Upper lobe of right lung (tissue), 1 donor: ENCODE measurements around the gene NEK4. TPM values are rescaled to one million over a fixed set of nuclear protein-coding genes. Genes with fewer than 3 reads are reported as not detected.

Experiments
- ATAC-seq: fragments of 200-7000 bp; cut with Tn5 transposase; one replicate; pipeline ENCODE4 v1.9.1; 2020; ENCODE audit warnings: mild to moderate bottlenecking, moderate library complexity
- DNase-seq: peaks from one replicate; pipeline ENCODE4 v3.0.0-alpha.2; 2020
- H3K27ac ChIP-seq: fragments of 200-600 bp; one replicate; pipeline ENCODE4 v1.8.0; 2022
- H3K27me3 ChIP-seq: fragments of 200-600 bp; one replicate; pipeline ENCODE4 v1.8.0; 2022; ENCODE audit warnings: mild to moderate bottlenecking
- H3K36me3 ChIP-seq: fragments of 200-600 bp; one replicate; pipeline ENCODE4 v1.8.0; 2022
- H3K4me1 ChIP-seq: fragments of 200-600 bp; one replicate; pipeline ENCODE4 v1.8.0; 2022
- H3K4me3 ChIP-seq: fragments of 200-600 bp; one replicate; pipeline ENCODE4 v1.8.0; 2022; ENCODE audit warnings: mild to moderate bottlenecking
- H3K9me3 ChIP-seq: fragments of 200-600 bp; one replicate; pipeline ENCODE4 v1.8.0; 2022
- intact Hi-C: fragments of 100-400 bp; cut with DNase I; formaldehyde crosslinking; loops from one replicate; pipeline ENCODE4 v1.11.0; 2022
- total RNA-seq: library from RNA; stranded (reverse); fragmentation: NEBNext Ultra II Directional; extraction: Animal tissue kit (Norgen Biotek cat#: 25700); gene quantifications from one replicate; pipeline ENCODE4 v1.2.1, GENCODE V29; 2021
- TF ChIP-seq, protein P1 (sequence below): fragments of 200-600 bp; IDR thresholded peaks from one replicate; pipeline ENCODE4 v1.8.0; 2022; ENCODE audit warnings: antibody characterized with exemption
- donor health status: DM: no; HTN: yes; CAD: no; lungs with severe emphysema.

Gene NEK4
- total RNA-seq, 1 donor from 2014 or later: 27.2 TPM

GRCh38 chr3:52792961-52793695 lies 22.4 kb upstream of the NEK4 start:
- no peaks in the 10 kb centered on the region for H3K9me3 ChIP-seq
- DNase-seq: no peak
- ATAC-seq: no peak
- H3K27me3 ChIP-seq: no peaks in the 10 kb centered on the region
- no peaks in the 10 kb centered on the region for H3K4me1 ChIP-seq
- H3K27ac ChIP-seq: no peak overlapping the region
- H3K36me3 ChIP-seq: no peaks in the 10 kb centered on the region
- intact Hi-C loops: no loop called here
- H3K4me3 ChIP-seq: no peak overlapping the region
- TF ChIP-seq, protein P1, sequence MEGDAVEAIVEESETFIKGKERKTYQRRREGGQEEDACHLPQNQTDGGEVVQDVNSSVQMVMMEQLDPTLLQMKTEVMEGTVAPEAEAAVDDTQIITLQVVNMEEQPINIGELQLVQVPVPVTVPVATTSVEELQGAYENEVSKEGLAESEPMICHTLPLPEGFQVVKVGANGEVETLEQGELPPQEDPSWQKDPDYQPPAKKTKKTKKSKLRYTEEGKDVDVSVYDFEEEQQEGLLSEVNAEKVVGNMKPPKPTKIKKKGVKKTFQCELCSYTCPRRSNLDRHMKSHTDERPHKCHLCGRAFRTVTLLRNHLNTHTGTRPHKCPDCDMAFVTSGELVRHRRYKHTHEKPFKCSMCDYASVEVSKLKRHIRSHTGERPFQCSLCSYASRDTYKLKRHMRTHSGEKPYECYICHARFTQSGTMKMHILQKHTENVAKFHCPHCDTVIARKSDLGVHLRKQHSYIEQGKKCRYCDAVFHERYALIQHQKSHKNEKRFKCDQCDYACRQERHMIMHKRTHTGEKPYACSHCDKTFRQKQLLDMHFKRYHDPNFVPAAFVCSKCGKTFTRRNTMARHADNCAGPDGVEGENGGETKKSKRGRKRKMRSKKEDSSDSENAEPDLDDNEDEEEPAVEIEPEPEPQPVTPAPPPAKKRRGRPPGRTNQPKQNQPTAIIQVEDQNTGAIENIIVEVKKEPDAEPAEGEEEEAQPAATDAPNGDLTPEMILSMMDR: no peak

DNA sequence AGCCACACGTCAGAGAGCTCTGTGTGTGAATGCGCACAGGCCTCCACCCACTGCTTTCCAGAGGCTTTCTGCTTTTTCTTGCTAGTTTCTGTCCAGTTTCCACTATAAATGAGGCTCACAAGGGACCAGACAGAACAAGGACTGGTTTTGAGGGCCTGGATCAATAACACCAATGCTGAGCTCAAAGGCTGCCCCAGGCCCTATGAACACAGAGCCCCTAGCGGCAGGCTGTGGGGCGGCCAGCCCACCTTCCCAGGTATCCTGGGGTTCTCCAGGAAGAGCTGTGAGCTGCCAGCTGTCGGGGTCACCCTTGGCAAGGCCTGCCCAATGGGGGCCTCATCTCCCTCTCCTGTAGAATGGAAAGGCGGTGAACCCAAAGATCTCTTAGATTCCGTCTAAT lies 21.7 kb upstream of the NEK4 start:
- ATAC-seq (no peak), DNase-seq (no peak)
- H3K4me3 ChIP-seq: no peak overlapping the region
- no peaks in the 10 kb centered on the region for H3K9me3 ChIP-seq
- TF ChIP-seq, protein P1: no peak
- H3K27ac ChIP-seq: no peak overlapping the region
- H3K4me1 ChIP-seq: no peaks in the 10 kb centered on the region
- intact Hi-C loops: no loop called here
- no peaks in the 10 kb centered on the region for H3K27me3 ChIP-seq
- H3K36me3 ChIP-seq: no peaks in the 10 kb centered on the region

GRCh38 chr3:52791928-52792327 lies 21.2 kb upstream of the NEK4 start:
- ATAC-seq (no peak), DNase-seq (no peak)
- no peaks in the 10 kb centered on the region for H3K27me3 ChIP-seq
- TF ChIP-seq, protein P1: no peak
- no peak overlapping the region for H3K27ac ChIP-seq
- H3K9me3 ChIP-seq: no peaks in the 10 kb centered on the region
- intact Hi-C loops: no loop called here
- no peaks in the 10 kb centered on the region for H3K36me3 ChIP-seq
- H3K4me3 ChIP-seq: no peak overlapping the region
- no peaks in the 10 kb centered on the region for H3K4me1 ChIP-seq

GRCh38 chr3:52791366-52791765 lies 20.6 kb upstream of the NEK4 start:
- H3K9me3 ChIP-seq: no peaks in the 10 kb centered on the region
- intact Hi-C loops: no loop called here
- no peak overlapping the region for H3K27ac ChIP-seq
- ATAC-seq: no peak
- no peaks in the 10 kb centered on the region for H3K36me3 ChIP-seq
- H3K27me3 ChIP-seq: no peaks in the 10 kb centered on the region
- TF ChIP-seq, protein P1: no peak
- no peaks in the 10 kb centered on the region for H3K4me1 ChIP-seq
- no peak for DNase-seq
- H3K4me3 ChIP-seq: no peak overlapping the region

DNA sequence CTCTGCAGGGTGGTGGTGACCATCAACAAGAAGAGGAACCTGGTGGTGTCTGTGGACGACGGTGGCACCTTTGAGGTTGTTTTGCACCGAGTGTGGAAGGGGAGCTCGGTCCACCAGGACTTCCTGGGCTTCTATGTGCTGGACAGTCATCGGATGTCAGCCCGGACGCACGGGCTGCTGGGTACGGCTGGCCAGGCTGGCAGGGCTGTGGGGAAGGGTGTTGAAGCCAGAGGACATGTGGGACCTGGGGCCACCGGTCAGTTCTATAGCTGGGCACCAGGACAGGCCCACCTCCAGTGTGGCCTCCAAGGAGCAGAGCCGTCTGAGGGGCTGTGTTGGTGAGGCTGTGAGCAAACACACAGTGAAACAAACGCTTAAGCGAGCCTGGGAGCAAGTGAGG lies 20.0 kb upstream of the NEK4 start:
- H3K27ac ChIP-seq: no peak overlapping the region
- TF ChIP-seq, protein P1: no peak
- no peak for ATAC-seq

DNA sequence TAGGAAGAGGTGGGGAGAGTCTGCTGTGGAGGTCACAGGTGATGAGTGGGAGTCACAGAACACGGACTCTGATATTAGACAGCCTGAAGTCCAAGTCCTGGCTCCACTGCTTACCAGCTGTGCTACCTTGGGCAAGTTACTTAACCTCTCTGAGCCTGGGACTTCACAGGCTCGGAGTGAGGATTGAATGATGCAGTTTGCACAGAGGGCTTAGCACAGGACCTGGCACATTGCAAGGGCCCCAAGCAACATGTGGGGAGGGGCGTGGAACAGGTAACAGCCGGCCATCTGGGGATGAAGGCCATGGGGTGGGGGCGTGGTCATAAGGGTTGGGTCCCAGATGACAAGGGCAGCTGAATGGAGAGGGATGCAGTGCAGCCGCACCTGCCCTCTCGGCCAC lies 19.6 kb upstream of the NEK4 start:
- no peak overlapping the region for H3K4me3 ChIP-seq
- DNase-seq (no peak), ATAC-seq (no peak)
- intact Hi-C loops: no loop called here
- no peaks in the 10 kb centered on the region for H3K9me3 ChIP-seq
- no peaks in the 10 kb centered on the region for H3K36me3 ChIP-seq
- H3K27me3 ChIP-seq: no peaks in the 10 kb centered on the region
- TF ChIP-seq, protein P1: no peak
- H3K4me1 ChIP-seq: no peaks in the 10 kb centered on the region
- H3K27ac ChIP-seq: no peak overlapping the region

More for the DNA sequence above, 20.0 kb upstream of the NEK4 start:
- Histone ChIP-seq H3K36me3 (no peaks in the 10 kb centered on the region), H3K4me1 (no peaks in the 10 kb centered on the region), H3K27me3 (no peaks in the 10 kb centered on the region), H3K4me3 (no peak overlapping the region), H3K9me3 (no peaks in the 10 kb centered on the region)
- DNase-seq: no peak
- intact Hi-C loops: no loop called here
